Central memory CD8-positive, alpha-beta T cell (primary cell): ENCODE measurements around the gene RELL1.
A peak's percentile ranks its signal among the peaks of the same experiment; 100 is the strongest.

ENCODE experiments used
- ATAC-seq: fragments of 150-1000 bp; cut with Tn5 transposase; replicated peaks from 2 replicates; pipeline ENCODE4 v1.10.0; 2022; ENCODE audit warnings: mild to moderate bottlenecking, moderate FRiP score, moderate number of reproducible peaks; ENCODE audit not compliant: poor library complexity, severe bottlenecking; ENCODE audit errors: extremely low read depth
- DNase-seq, 2 donors: peaks; one replicate each; pipeline ENCODE4 v3.0.0; 2021; ENCODE audit warnings: low spot score in 2 of 2
- H3K27ac Mint-ChIP-seq: one replicate; pipeline ENCODE4 v1.8.0; 2022; ENCODE audit warnings: low read depth, mild to moderate bottlenecking, moderate library complexity, mixed read lengths
- H3K27me3 Mint-ChIP-seq: one replicate; pipeline ENCODE4 v1.8.0; 2022; ENCODE audit warnings: mixed read lengths
- H3K36me3 Mint-ChIP-seq: one replicate; pipeline ENCODE4 v1.8.0; 2022; ENCODE audit warnings: mild to moderate bottlenecking, moderate library complexity, mixed read lengths; ENCODE audit not compliant: insufficient read depth
- H3K4me1 Mint-ChIP-seq: one replicate; pipeline ENCODE4 v1.8.0; 2022; ENCODE audit warnings: mixed read lengths
- H3K4me3 Mint-ChIP-seq: one replicate; pipeline ENCODE4 v1.8.0; 2022; ENCODE audit warnings: mild to moderate bottlenecking, moderate library complexity, mixed read lengths
- H3K9me3 Mint-ChIP-seq: one replicate; pipeline ENCODE4 v1.8.0; 2022; ENCODE audit warnings: mixed read lengths

The RELL1 gene

GRCh38 chr4:37687194-37687562 is 1.0 kb upstream of the RELL1 start:
- H3K4me3 Mint-ChIP-seq = peak overlapping the region; percentile 90
- peaks cover 19% of the 10 kb centered on the region for H3K36me3 Mint-ChIP-seq
- H3K27me3 Mint-ChIP-seq = no peaks in the 10 kb centered on the region
- DNase-seq = no peak
- no peak overlapping the region for H3K27ac Mint-ChIP-seq
- H3K4me1 Mint-ChIP-seq = peaks cover 34% of the 10 kb centered on the region
- H3K9me3 Mint-ChIP-seq = no peaks in the 10 kb centered on the region
- ATAC-seq = no peak

- Mint-ChIP-seq H3K27me3 (no peaks in the 10 kb centered on the region), H3K36me3 (peaks cover 19% of the 10 kb centered on the region), H3K4me3 (peak overlapping the region; percentile 90), H3K4me1 (peaks cover 35% of the 10 kb centered on the region), H3K9me3 (no peaks in the 10 kb centered on the region), H3K27ac (peak overlapping the region; percentile 97)
- ATAC-seq (peak; percentile 42), DNase-seq (peak in 1 of 2 donors; percentile 34)
Measured at GRCh38 chr4:37685823-37686372, 278 bp downstream of the RELL1 start.

- H3K4me3 Mint-ChIP-seq = peak overlapping the region; percentile 90
- H3K4me1 Mint-ChIP-seq = peaks cover 35% of the 10 kb centered on the region
- H3K9me3 Mint-ChIP-seq = no peaks in the 10 kb centered on the region
- no peaks in the 10 kb centered on the region for H3K27me3 Mint-ChIP-seq
- H3K36me3 Mint-ChIP-seq = peaks cover 19% of the 10 kb centered on the region
- ATAC-seq (peak; percentile 44), DNase-seq (peak in 1 of 2 donors; percentile 53)
- H3K27ac Mint-ChIP-seq = peak overlapping the region; percentile 97
Measured at GRCh38 chr4:37685161-37685822, 884 bp downstream of the RELL1 start.

- no peaks in the 10 kb centered on the region for H3K9me3 Mint-ChIP-seq
- H3K4me1 Mint-ChIP-seq = peaks cover 35% of the 10 kb centered on the region
- ATAC-seq (no peak), DNase-seq (no peak)
- no peak overlapping the region for H3K27ac Mint-ChIP-seq
- H3K4me3 Mint-ChIP-seq = peak overlapping the region; percentile 90
- no peaks in the 10 kb centered on the region for H3K27me3 Mint-ChIP-seq
- H3K36me3 Mint-ChIP-seq = peaks cover 19% of the 10 kb centered on the region
Measured at GRCh38 chr4:37684154-37684553, 2.0 kb downstream of the RELL1 start.

- peak overlapping the region; percentile 63 for H3K4me3 Mint-ChIP-seq
Measured at GRCh38 chr4:37682701-37683401, 3.3 kb downstream of the RELL1 start.

GRCh38 chr4:37680089-37680488 is 6.1 kb downstream of the RELL1 start:
- Mint-ChIP-seq H3K9me3 (no peaks in the 10 kb centered on the region), H3K4me1 (peaks cover 58% of the 10 kb centered on the region), H3K4me3 (no peak overlapping the region), H3K27ac (no peak overlapping the region), H3K27me3 (no peaks in the 10 kb centered on the region), H3K36me3 (peaks cover 20% of the 10 kb centered on the region)
- DNase-seq = no peak
- ATAC-seq = no peak

More at GRCh38 chr4:37682701-37683401, 3.3 kb downstream of the RELL1 start:
- H3K27ac Mint-ChIP-seq = peak overlapping the region; percentile 61
- H3K27me3 Mint-ChIP-seq = no peaks in the 10 kb centered on the region
- ATAC-seq (no peak), DNase-seq (no peak)
- H3K36me3 Mint-ChIP-seq = peaks cover 22% of the 10 kb centered on the region
- peaks cover 45% of the 10 kb centered on the region for H3K4me1 Mint-ChIP-seq
- no peaks in the 10 kb centered on the region for H3K9me3 Mint-ChIP-seq

- Mint-ChIP-seq H3K4me3 (no peak overlapping the region), H3K4me1 (peaks cover 58% of the 10 kb centered on the region), H3K36me3 (peaks cover 19% of the 10 kb centered on the region), H3K27me3 (no peaks in the 10 kb centered on the region), H3K27ac (no peak overlapping the region), H3K9me3 (no peaks in the 10 kb centered on the region)
- DNase-seq (no peak), ATAC-seq (no peak)
Measured at GRCh38 chr4:37679301-37679700, 6.9 kb downstream of the RELL1 start.

GRCh38 chr4:37678624-37679023 is 7.6 kb downstream of the RELL1 start:
- Mint-ChIP-seq H3K27ac (peak overlapping the region; percentile 35), H3K27me3 (no peaks in the 10 kb centered on the region), H3K36me3 (peaks cover 19% of the 10 kb centered on the region), H3K9me3 (no peaks in the 10 kb centered on the region), H3K4me3 (no peak overlapping the region), H3K4me1 (peaks cover 62% of the 10 kb centered on the region)
- ATAC-seq = no peak
- no peak for DNase-seq

GRCh38 chr4:37675587-37676290 is 10.4 kb downstream of the RELL1 start:
- H3K9me3 Mint-ChIP-seq = no peaks in the 10 kb centered on the region
- peak overlapping the region; percentile 61 for H3K4me3 Mint-ChIP-seq
- DNase-seq (no peak), ATAC-seq (no peak)
- peaks cover 67% of the 10 kb centered on the region for H3K4me1 Mint-ChIP-seq
- H3K36me3 Mint-ChIP-seq = peaks cover 14% of the 10 kb centered on the region
- H3K27ac Mint-ChIP-seq = peak overlapping the region; percentile 66
- H3K27me3 Mint-ChIP-seq = no peaks in the 10 kb centered on the region

- H3K4me3 Mint-ChIP-seq = no peak overlapping the region
- H3K36me3 Mint-ChIP-seq = peaks cover 14% of the 10 kb centered on the region
- no peaks in the 10 kb centered on the region for H3K9me3 Mint-ChIP-seq
- peaks cover 67% of the 10 kb centered on the region for H3K4me1 Mint-ChIP-seq
- H3K27ac Mint-ChIP-seq = no peak overlapping the region
- ATAC-seq = no peak
- H3K27me3 Mint-ChIP-seq = no peaks in the 10 kb centered on the region
- DNase-seq = no peak
Measured at GRCh38 chr4:37674439-37674838, 11.7 kb downstream of the RELL1 start.

GRCh38 chr4:37673538-37674192 is 12.5 kb downstream of the RELL1 start:
- no peaks in the 10 kb centered on the region for H3K9me3 Mint-ChIP-seq
- H3K27me3 Mint-ChIP-seq = no peaks in the 10 kb centered on the region
- no peak overlapping the region for H3K27ac Mint-ChIP-seq
- no peak for ATAC-seq
- H3K4me1 Mint-ChIP-seq = peaks cover 66% of the 10 kb centered on the region
- H3K36me3 Mint-ChIP-seq = peaks cover 12% of the 10 kb centered on the region
- no peak overlapping the region for H3K4me3 Mint-ChIP-seq
- DNase-seq = no peak

- no peak overlapping the region for H3K4me3 Mint-ChIP-seq
- H3K9me3 Mint-ChIP-seq = no peaks in the 10 kb centered on the region
- ATAC-seq = no peak
- H3K4me1 Mint-ChIP-seq = peaks cover 61% of the 10 kb centered on the region
- DNase-seq = no peak
- H3K27me3 Mint-ChIP-seq = no peaks in the 10 kb centered on the region
- H3K36me3 Mint-ChIP-seq = peaks cover 13% of the 10 kb centered on the region
- H3K27ac Mint-ChIP-seq = no peak overlapping the region
Measured at GRCh38 chr4:37671072-37671471, 15.1 kb downstream of the RELL1 start.
